Measurements from ENCODE around the gene SLC8A1. TPM values are rescaled to one million over a fixed set of nuclear protein-coding genes. Genes with fewer than 3 reads are reported as not detected.

Gene SLC8A1
- total RNA-seq, 3 donors from 2014 or later, result 8.2 to 14.2 (median 12.2) TPM

DNA sequence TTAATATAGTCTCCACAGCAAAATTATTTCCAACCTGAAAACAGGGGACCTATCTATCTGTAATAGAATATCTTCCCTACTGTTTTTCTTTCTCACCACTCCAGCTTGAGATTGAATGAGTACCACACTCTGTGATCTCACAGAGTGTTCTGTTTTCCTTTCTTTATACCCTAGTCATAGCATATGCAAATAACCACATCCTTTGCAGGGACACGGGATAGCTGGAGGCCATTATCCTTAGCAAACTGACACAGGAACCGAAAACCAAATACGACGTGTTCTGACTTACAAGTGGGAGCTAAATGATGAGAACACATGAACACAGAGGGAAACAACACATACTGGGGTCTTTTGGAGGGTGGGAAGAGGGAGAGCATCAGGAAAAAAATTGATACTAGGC lies 224.7 kb downstream of the SLC8A1 start:
- no peak overlapping the region for H3K4me3 ChIP-seq
- no peaks in the 10 kb centered on the region for H3K36me3 ChIP-seq
- DNase-seq (ENCODE audit: low spot score in 2 of 2), result no peak
- no peaks in the 10 kb centered on the region for H3K9me3 ChIP-seq
- H3K27ac ChIP-seq, result no peak overlapping the region
- no peaks in the 10 kb centered on the region for H3K27me3 ChIP-seq
- no peaks in the 10 kb centered on the region for H3K4me1 ChIP-seq
- TF ChIP-seq POLR2A (IDR thresholded peaks at IDR 0.05) (no peak), POLR2AphosphoS5 (IDR thresholded peaks at IDR 0.05) (no peak)
- TF ChIP-seq, protein P1, sequence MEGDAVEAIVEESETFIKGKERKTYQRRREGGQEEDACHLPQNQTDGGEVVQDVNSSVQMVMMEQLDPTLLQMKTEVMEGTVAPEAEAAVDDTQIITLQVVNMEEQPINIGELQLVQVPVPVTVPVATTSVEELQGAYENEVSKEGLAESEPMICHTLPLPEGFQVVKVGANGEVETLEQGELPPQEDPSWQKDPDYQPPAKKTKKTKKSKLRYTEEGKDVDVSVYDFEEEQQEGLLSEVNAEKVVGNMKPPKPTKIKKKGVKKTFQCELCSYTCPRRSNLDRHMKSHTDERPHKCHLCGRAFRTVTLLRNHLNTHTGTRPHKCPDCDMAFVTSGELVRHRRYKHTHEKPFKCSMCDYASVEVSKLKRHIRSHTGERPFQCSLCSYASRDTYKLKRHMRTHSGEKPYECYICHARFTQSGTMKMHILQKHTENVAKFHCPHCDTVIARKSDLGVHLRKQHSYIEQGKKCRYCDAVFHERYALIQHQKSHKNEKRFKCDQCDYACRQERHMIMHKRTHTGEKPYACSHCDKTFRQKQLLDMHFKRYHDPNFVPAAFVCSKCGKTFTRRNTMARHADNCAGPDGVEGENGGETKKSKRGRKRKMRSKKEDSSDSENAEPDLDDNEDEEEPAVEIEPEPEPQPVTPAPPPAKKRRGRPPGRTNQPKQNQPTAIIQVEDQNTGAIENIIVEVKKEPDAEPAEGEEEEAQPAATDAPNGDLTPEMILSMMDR (IDR thresholded peaks at IDR 0.05), result no peak
- intact Hi-C loops (cut with DNase I; ENCODE audit: low total_unique reads), result loop anchor here (10.0 kb wide), 1 partner anchor 888 kb away; no protein-coding TSS in a partner anchor

DNA sequence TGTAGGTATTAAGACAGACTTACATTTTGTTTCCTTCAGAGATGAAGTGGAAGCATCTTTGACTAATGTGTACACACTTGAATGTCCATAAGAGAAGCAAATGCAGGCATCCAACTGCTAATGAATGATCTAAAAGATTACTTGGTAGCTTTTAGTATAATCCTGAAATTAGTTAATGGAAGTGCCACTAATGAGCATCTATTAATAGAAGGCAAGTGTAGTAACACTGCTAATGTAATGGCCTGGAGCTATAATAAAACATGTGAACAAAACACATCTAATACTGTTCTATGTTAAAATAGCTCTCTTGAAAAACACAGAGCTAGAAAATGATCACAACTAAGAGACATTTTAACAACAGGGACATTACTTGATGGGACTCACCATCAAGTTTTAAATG lies 225.3 kb downstream of the SLC8A1 start:
- intact Hi-C loops (cut with DNase I; ENCODE audit: low total_unique reads), result loop anchor here (10.0 kb wide), 1 partner anchor 888 kb away; no protein-coding TSS in a partner anchor
- H3K4me3 ChIP-seq, result no peak overlapping the region
- no peak for DNase-seq (ENCODE audit: low spot score in 2 of 2)
- no peaks in the 10 kb centered on the region for H3K27me3 ChIP-seq
- no peaks in the 10 kb centered on the region for H3K4me1 ChIP-seq
- no peaks in the 10 kb centered on the region for H3K36me3 ChIP-seq
- no peaks in the 10 kb centered on the region for H3K9me3 ChIP-seq
- no peak overlapping the region for H3K27ac ChIP-seq
- TF ChIP-seq POLR2AphosphoS5 (IDR thresholded peaks at IDR 0.05), result no peak
- TF ChIP-seq POLR2A (IDR thresholded peaks at IDR 0.05), result no peak

DNA sequence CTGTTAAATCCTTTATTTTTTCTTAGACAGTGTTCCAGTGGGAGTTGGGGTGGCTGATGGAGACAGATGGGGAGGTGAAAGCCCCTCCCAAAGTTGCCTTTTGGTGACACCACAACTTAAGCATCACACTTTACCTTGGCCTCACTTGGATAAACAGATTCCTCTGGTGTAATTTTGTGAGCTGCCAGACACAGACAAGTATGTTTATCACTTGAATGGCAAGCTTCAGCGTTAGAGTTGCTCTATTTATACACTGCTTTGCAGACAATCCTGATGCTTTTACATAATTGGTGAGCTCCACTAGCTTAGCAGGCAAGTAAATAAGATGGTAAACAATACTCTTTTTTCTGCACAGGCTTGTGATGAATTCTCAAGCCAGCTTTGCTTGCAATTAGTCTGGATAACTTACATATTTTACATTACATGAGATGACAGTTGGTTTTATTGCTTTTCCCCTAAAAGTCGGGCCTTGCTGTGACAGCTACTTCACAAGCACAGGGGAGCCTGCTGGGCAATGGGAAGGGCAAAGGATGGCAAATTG lies 226.2 kb downstream of the SLC8A1 start:
- Histone ChIP-seq H3K36me3 (no peaks in the 10 kb centered on the region), H3K9me3 (no peaks in the 10 kb centered on the region), H3K27me3 (no peaks in the 10 kb centered on the region), H3K4me3 (no peak overlapping the region), H3K4me1 (no peaks in the 10 kb centered on the region), H3K27ac (no peak overlapping the region)
- intact Hi-C loops (cut with DNase I; ENCODE audit: low total_unique reads), result loop anchor here (10.0 kb wide), 1 partner anchor 889 kb away; no protein-coding TSS in a partner anchor
- DNase-seq (ENCODE audit: low spot score in 2 of 2), result no peak
- TF ChIP-seq POLR2AphosphoS5 (IDR thresholded peaks at IDR 0.05) (no peak), POLR2A (IDR thresholded peaks at IDR 0.05) (no peak)
- TF ChIP-seq, protein P1 (IDR thresholded peaks at IDR 0.05), result no peak

DNA sequence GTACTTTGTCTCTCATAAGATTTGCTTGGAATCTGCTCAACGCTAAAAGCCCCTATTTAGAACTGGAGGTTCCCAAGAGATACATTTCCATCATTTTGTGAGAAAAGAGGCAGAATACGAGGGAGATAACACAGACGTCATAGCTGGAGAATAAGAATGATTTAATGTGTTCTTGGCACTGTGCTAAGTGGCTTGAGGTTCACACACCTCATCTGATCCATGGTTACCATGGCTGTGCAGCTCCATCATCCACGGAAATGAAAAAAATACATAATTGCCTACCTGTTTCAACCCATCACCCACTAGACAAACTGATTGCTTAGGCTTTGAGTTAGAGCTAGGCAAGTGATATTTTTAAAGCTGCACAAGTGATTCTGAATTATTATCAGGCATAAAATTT lies 227.6 kb downstream of the SLC8A1 start:
- no peaks in the 10 kb centered on the region for H3K36me3 ChIP-seq
- H3K4me3 ChIP-seq, result no peak overlapping the region
- H3K27ac ChIP-seq, result no peak overlapping the region
- H3K4me1 ChIP-seq, result no peaks in the 10 kb centered on the region
- no peak for DNase-seq (ENCODE audit: low spot score in 2 of 2)
- no peaks in the 10 kb centered on the region for H3K9me3 ChIP-seq
- TF ChIP-seq POLR2AphosphoS5 (IDR thresholded peaks at IDR 0.05) (no peak), POLR2A (IDR thresholded peaks at IDR 0.05) (no peak)
- TF ChIP-seq, protein P1 (IDR thresholded peaks at IDR 0.05), result no peak
- H3K27me3 ChIP-seq, result no peaks in the 10 kb centered on the region
- intact Hi-C loops (cut with DNase I; ENCODE audit: low total_unique reads), result loop anchor here (10.0 kb wide), 1 partner anchor 890 kb away; no protein-coding TSS in a partner anchor

DNA sequence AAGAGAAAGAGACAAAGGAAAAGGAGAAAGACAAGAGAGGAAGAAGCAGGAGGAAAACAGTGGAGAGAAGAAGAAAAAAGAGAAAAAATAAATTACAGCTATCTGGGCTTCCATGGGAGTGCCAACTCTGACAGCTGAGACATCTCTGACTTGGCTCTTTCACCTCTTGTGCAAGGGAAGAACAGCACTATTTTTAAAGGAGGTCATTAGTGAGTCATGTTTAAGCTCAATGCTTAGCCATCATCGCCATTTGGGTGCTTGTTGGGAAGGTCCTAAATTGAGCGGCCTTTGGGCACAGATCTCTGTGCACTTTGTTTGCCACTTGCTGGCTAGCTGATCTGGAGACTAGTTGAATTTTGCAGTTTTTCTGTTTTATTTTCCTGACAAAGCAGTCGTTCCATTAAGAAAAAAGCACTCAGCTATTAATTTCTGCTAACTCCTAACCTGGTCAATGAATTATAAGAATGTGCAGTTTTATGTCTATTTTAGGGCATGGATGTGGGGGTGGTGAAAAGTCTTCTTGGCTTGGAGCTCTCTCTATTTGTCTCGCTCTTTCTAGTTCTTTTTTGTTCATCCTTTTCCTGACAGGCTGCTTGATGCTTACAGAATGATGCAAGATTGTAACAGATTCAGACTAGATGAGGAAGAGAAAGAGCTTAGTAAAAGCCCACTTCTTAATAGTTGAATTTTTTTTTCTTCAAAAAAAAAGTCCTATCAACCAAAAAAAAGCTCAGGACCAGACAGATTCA lies 231.5 kb downstream of the SLC8A1 start:
- no peaks in the 10 kb centered on the region for H3K36me3 ChIP-seq
- no peaks in the 10 kb centered on the region for H3K27me3 ChIP-seq
- TF ChIP-seq POLR2AphosphoS5 (IDR thresholded peaks at IDR 0.05) (no peak), POLR2A (IDR thresholded peaks at IDR 0.05) (no peak)
- TF ChIP-seq, protein P1 (IDR thresholded peaks at IDR 0.05), result no peak
- no peak for DNase-seq (ENCODE audit: low spot score in 2 of 2)
- no peaks in the 10 kb centered on the region for H3K4me1 ChIP-seq
- no peaks in the 10 kb centered on the region for H3K9me3 ChIP-seq
- H3K27ac ChIP-seq, result no peak overlapping the region
- no peak overlapping the region for H3K4me3 ChIP-seq
- intact Hi-C loops (cut with DNase I; ENCODE audit: low total_unique reads), result loop anchor here (10.0 kb wide), 1 partner anchor 894 kb away; no protein-coding TSS in a partner anchor

All from breast epithelium (tissue), 4 donors.